GM12892 (cell line): Measurements from ENCODE around the gene HOXA7.

Experiments used
- POLR2A ChIP-seq: IDR thresholded peaks from 2 replicates; pipeline ENCODE4 v1.6.1; 2011; ENCODE audit warnings: low read depth, low read length, control low read depth
- POLR2AphosphoS5 ChIP-seq: IDR thresholded peaks from 2 replicates; pipeline ENCODE4 v1.6.1; 2011; ENCODE audit warnings: low read depth, low read length, control low read depth

- TF ChIP-seq POLR2AphosphoS5 = no peak
- TF ChIP-seq POLR2A = no peak
These were observed 2.1 kb downstream of the HOXA7 start for GRCh38 chr7:27154369-27154768.
